ENCODE data around the gene ADAMTS12.

- TF ChIP-seq CTCF (IDR thresholded peaks at IDR 0.05 in 4 of 5, conservative IDR thresholded peaks at IDR 0.05 in 1 of 5) (no peak), POLR2A (IDR thresholded peaks at IDR 0.05) (no peak)
Measured at GRCh38 chr5:33487236-33487635, 404.6 kb downstream of the ADAMTS12 start.
